Keratinocyte (primary cell): ENCODE data around the gene PLXNB3. TPM values are rescaled to one million over a fixed set of nuclear protein-coding genes. Genes with fewer than 3 reads are reported as not detected.

Experiments
- DNase-seq: peaks from one replicate; pipeline ENCODE4 v3.0.0-alpha.2; 2011; ENCODE audit warnings: low read depth, missing footprints, low spot score
- FAIRE-seq: peaks from 2 replicates; lab custom pipeline; 2011; peaks lifted over from hg19 to GRCh38; lab: Jason Lieb, UNC
- H2AFZ ChIP-seq: 2 replicates; pipeline ENCODE4 v1.6.0; 2012; ENCODE audit warnings: low read length, control low read depth, inconsistent platforms; ENCODE audit not compliant: control insufficient read depth
- H3K27ac ChIP-seq: 2 replicates; pipeline ENCODE4 v1.5.1; 2011; ENCODE audit warnings: low read length; ENCODE audit not compliant: control insufficient read depth, insufficient read depth
- H3K27me3 ChIP-seq: 3 replicates; pipeline ENCODE4 v1.6.0; 2011; ENCODE audit warnings: low read length; ENCODE audit not compliant: control insufficient read depth, insufficient read depth; ENCODE audit errors: extremely low read depth
- H3K36me3 ChIP-seq, 2 experiments: 2 replicates in 1 of 2; 3 replicates in 1 of 2; pipeline ENCODE4 v1.5.1; 2011; ENCODE audit warnings: low read length in 2 of 2, mild to moderate bottlenecking in 1 of 2; ENCODE audit not compliant: control insufficient read depth in 2 of 2, insufficient read depth in 2 of 2; ENCODE audit errors: extremely low read depth in 1 of 2
- H3K4me1 ChIP-seq: 3 replicates; pipeline ENCODE4 v1.5.1; 2011; ENCODE audit warnings: low read length; ENCODE audit not compliant: control insufficient read depth, insufficient read depth; ENCODE audit errors: extremely low read depth
- H3K4me2 ChIP-seq: 3 replicates; pipeline ENCODE4 v1.6.0; 2011; ENCODE audit warnings: low read depth, low read length; ENCODE audit not compliant: control insufficient read depth, insufficient read depth; ENCODE audit errors: extremely low read depth
- H3K4me3 ChIP-seq, 3 experiments: fragments of 200-600 bp in 1 of 3; sonication (generic) in 1 of 3; 2 replicates in 2 of 3; 3 replicates in 1 of 3; pipeline ENCODE4 v1.5.1; 2011 to 2016; ENCODE audit warnings: low read length in 3 of 3, mild to moderate bottlenecking in 3 of 3, control low read depth in 2 of 3, inconsistent platforms in 1 of 3, low read depth in 1 of 3, mixed read lengths in 1 of 3, mixed run types in 1 of 3, moderate library complexity in 1 of 3; ENCODE audit not compliant: control insufficient read depth in 2 of 3, insufficient read depth in 2 of 3; ENCODE audit errors: extremely low read depth in 1 of 3
- H3K79me2 ChIP-seq: 2 replicates; pipeline ENCODE4 v1.6.0; 2012; ENCODE audit warnings: low read length; ENCODE audit not compliant: control insufficient read depth, insufficient read depth
- H3K9ac ChIP-seq: 3 replicates; pipeline ENCODE4 v1.6.0; 2011; ENCODE audit warnings: low read length; ENCODE audit not compliant: control insufficient read depth, insufficient read depth; ENCODE audit errors: extremely low read depth
- H3K9me1 ChIP-seq: 3 replicates; pipeline ENCODE4 v1.6.0; 2011; ENCODE audit warnings: low read length; ENCODE audit not compliant: control insufficient read depth, insufficient read depth; ENCODE audit errors: extremely low read depth
- H3K9me3 ChIP-seq: 2 replicates; pipeline ENCODE4 v1.5.1; 2012; ENCODE audit warnings: low read depth, low read length; ENCODE audit not compliant: control insufficient read depth
- H4K20me1 ChIP-seq: 3 replicates; pipeline ENCODE4 v1.6.0; 2011; ENCODE audit warnings: low read length; ENCODE audit not compliant: control insufficient read depth, insufficient read depth; ENCODE audit errors: extremely low read depth
- EZH2 ChIP-seq: IDR thresholded peaks from one replicate; pipeline ENCODE4 v1.6.1; 2012; ENCODE audit warnings: inconsistent platforms, mild to moderate bottlenecking, low read length, moderate library complexity
- dilution Hi-C: fragments of 300-500 bp; cut with MboI; formaldehyde crosslinking; loops from one replicate; pipeline ENCODE4 v1.7.0; 2020; ENCODE audit warnings: low sequenced_read_pairs; ENCODE audit not compliant: extremely low pct_ligation_motif_present
- polyA plus RNA-seq, 5 experiments: library from polyadenylated mRNA; depleted of rRNA in 3 of 5; stranded (reverse) in 3 of 5; stranded (forward) in 1 of 5; unstranded in 1 of 5; fragments of >200 nt; gene quantifications; 1 replicate in 1 of 5; 2 replicates in 3 of 5; 3 replicates in 1 of 5; pipeline versions ENCODE4 v1.2.1 to v1.2.3, GENCODE V29; 2011 to 2012; ENCODE audit warnings: missing spikeins in 2 of 5, low read depth in 1 of 5, low replicate concordance in 1 of 5
- TF ChIP-seq, protein P1 (sequence below), 3 experiments: IDR thresholded peaks in 1 of 3; conservative IDR thresholded peaks in 1 of 3; optimal IDR thresholded peaks in 1 of 3; 2 replicates in 2 of 3; 3 replicates in 1 of 3; pipeline versions ENCODE3 to v1.5.1; 2011; ENCODE audit warnings: low read length in 3 of 3, mild to moderate bottlenecking in 3 of 3, moderate library complexity in 2 of 3, control low read depth in 1 of 3, inconsistent platforms in 1 of 3; ENCODE audit not compliant: insufficient read depth in 2 of 3; ENCODE audit errors: extremely low read depth in 1 of 3

PLXNB3 gene
- polyA plus RNA-seq, 1 donor (not counting 4 experiments of a cell fraction or from before 2014, with no cell fraction given), result 7.2 TPM

DNA sequence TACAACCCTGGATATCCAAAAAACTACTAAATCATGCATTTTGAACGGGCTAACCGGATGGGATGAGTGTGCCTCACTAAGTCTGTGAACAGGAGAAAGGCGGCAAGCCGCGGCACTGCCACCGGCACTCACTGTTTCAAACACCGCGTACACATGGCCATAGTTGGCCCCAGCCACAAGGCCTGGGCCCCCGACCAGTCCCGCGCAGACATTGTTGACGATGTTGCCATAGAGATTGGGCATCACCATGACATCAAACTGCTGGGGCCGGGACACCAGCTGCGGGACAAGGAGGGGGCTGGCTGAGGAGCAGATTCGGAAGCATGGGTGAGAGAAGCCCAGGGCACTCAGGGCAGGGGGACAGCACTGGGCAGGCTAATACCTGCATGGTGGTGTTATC lies 22.6 kb downstream of the PLXNB3 start:
- dilution Hi-C loops, result no loop called here
- no peak for FAIRE-seq
- Histone ChIP-seq H3K4me3 (no peak overlapping the region), H3K79me2 (peaks cover 3% of the 10 kb centered on the region), H3K9me1 (no peaks in the 10 kb centered on the region), H3K27ac (no peak overlapping the region), H2AFZ (no peak overlapping the region), H3K9ac (no peak overlapping the region), H3K27me3 (no peaks in the 10 kb centered on the region), H3K9me3 (no peaks in the 10 kb centered on the region), H3K4me1 (peaks cover 8% of the 10 kb centered on the region), H4K20me1 (no peaks in the 10 kb centered on the region), H3K36me3 (peaks cover 0 to 7% of the 10 kb centered on the region in 2 experiments), H3K4me2 (no peak overlapping the region)
- DNase-seq, result no peak
- TF ChIP-seq, protein P1, sequence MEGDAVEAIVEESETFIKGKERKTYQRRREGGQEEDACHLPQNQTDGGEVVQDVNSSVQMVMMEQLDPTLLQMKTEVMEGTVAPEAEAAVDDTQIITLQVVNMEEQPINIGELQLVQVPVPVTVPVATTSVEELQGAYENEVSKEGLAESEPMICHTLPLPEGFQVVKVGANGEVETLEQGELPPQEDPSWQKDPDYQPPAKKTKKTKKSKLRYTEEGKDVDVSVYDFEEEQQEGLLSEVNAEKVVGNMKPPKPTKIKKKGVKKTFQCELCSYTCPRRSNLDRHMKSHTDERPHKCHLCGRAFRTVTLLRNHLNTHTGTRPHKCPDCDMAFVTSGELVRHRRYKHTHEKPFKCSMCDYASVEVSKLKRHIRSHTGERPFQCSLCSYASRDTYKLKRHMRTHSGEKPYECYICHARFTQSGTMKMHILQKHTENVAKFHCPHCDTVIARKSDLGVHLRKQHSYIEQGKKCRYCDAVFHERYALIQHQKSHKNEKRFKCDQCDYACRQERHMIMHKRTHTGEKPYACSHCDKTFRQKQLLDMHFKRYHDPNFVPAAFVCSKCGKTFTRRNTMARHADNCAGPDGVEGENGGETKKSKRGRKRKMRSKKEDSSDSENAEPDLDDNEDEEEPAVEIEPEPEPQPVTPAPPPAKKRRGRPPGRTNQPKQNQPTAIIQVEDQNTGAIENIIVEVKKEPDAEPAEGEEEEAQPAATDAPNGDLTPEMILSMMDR (optimal IDR thresholded peaks at IDR 0.05 in 1 of 3, IDR thresholded peaks at IDR 0.05 in 1 of 3, conservative IDR thresholded peaks at IDR 0.05 in 1 of 3; ENCODE audit: extremely low read depth in 1 of 3, insufficient read depth in 2 of 3, low read length in 3 of 3), result no peak
- no peak for TF ChIP-seq EZH2

DNA sequence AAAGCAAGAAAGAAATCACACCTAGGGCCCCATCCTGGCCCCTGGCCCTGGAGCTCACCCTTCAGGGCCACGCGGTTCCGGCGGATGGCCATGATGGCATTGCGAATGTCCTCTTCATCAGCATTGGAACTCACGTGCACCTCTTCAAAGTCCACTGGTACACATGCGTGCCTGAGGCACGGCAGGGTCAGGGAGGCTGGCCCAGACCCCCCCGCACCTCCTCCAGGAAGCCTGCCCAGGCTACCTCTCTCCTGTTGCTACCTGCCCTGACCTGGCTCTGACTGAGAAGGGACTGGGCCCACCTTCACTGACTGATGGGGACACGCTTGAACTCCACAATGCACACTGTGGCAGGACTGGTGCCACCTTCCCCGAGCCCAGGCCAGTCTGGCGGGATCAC lies 25.6 kb downstream of the PLXNB3 start:
- DNase-seq, result no peak
- H3K79me2 ChIP-seq, result peaks cover 21% of the 10 kb centered on the region
- H3K4me1 ChIP-seq, result peaks cover 14% of the 10 kb centered on the region
- peaks cover 0 to 7% of the 10 kb centered on the region in 2 experiments for H3K36me3 ChIP-seq
- no peaks in the 10 kb centered on the region for H3K9me1 ChIP-seq
- H3K9ac ChIP-seq, result no peak overlapping the region
- TF ChIP-seq, protein P1 (optimal IDR thresholded peaks at IDR 0.05 in 1 of 3, IDR thresholded peaks at IDR 0.05 in 1 of 3, conservative IDR thresholded peaks at IDR 0.05 in 1 of 3; ENCODE audit: extremely low read depth in 1 of 3, insufficient read depth in 2 of 3, low read length in 3 of 3), result no peak
- no peak for TF ChIP-seq EZH2
- H4K20me1 ChIP-seq, result no peaks in the 10 kb centered on the region
- FAIRE-seq, result no peak
- H3K27ac ChIP-seq, result no peak overlapping the region
- no peak overlapping the region for H3K4me3 ChIP-seq
- no peaks in the 10 kb centered on the region for H3K27me3 ChIP-seq
- no peak overlapping the region for H2AFZ ChIP-seq
- H3K9me3 ChIP-seq, result no peaks in the 10 kb centered on the region
- dilution Hi-C loops, result no loop called here
- H3K4me2 ChIP-seq, result no peak overlapping the region
